ENCODE data around the gene MYBPC1. TPM values are rescaled to one million over a fixed set of nuclear protein-coding genes. Genes with fewer than 3 reads are reported as not detected.

Gene MYBPC1, protein sequence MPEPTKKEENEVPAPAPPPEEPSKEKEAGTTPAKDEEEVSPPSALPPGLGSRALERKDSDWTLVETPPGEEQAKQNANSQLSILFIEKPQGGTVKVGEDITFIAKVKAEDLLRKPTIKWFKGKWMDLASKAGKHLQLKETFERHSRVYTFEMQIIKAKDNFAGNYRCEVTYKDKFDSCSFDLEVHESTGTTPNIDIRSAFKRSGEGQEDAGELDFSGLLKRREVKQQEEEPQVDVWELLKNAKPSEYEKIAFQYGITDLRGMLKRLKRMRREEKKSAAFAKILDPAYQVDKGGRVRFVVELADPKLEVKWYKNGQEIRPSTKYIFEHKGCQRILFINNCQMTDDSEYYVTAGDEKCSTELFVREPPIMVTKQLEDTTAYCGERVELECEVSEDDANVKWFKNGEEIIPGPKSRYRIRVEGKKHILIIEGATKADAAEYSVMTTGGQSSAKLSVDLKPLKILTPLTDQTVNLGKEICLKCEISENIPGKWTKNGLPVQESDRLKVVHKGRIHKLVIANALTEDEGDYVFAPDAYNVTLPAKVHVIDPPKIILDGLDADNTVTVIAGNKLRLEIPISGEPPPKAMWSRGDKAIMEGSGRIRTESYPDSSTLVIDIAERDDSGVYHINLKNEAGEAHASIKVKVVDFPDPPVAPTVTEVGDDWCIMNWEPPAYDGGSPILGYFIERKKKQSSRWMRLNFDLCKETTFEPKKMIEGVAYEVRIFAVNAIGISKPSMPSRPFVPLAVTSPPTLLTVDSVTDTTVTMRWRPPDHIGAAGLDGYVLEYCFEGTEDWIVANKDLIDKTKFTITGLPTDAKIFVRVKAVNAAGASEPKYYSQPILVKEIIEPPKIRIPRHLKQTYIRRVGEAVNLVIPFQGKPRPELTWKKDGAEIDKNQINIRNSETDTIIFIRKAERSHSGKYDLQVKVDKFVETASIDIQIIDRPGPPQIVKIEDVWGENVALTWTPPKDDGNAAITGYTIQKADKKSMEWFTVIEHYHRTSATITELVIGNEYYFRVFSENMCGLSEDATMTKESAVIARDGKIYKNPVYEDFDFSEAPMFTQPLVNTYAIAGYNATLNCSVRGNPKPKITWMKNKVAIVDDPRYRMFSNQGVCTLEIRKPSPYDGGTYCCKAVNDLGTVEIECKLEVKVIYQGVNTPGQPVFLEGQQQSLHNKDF
- not detected in 2 replicates for total RNA-seq

DNA sequence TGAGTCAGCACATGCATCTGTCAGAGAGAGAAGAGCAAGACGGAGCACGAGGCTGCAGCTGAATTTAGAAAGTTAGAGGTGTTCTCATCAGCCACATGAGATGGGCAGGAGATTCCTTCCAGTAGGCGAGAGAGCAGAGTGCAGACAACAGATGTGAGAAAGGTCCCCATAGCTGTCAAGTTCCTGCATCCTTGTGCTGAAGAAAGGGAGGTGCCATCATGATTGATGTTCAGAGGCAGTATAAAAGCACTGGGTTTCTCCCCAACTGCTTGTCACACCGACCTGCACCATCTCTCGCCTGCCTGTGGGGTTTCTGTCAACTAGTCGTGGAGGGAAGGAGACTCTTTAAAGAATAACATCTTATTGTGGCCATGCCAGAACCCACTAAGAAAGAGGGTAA, at the start of gene MYBPC1:
MYBPC1 (plus strand) TSS at position 272 of the 400 bp plus-strand sequence; CDS start at position 372, 100 bp downstream.

DNA sequence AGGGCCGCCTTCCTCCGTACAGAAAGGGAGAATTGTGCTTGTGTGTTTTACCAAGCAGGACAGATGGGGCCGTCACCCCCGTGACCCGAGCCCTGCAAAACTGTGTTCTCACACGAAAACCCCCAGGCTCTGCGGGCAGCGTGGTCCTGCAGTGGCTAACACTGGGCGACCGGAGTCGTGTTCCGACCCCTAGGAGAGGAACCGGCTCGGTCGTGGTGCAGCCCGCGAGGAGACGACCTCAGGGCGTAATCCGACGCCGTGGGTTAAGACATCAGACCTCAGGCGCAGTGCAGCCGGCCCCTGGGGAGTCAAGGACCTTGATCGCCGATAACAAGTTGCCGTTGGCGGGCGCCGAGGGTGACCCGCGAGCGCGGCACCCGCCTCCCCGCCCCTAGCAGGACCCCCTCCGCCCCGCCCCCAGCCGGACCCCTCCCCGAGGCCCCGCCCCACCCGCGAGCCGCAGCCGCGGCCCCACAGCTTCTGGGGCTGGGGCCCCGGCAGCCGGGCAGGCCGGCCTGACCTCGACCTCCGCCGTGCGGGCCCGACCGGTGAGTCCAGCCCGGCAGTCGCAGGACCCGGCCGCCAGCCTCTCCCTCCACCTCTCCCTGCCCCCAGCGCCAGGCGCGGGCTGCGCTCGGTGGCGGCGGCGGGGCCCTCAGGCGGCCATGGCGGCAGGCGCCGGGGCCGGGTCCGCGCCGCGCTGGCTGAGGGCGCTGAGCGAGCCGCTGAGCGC, 102.6 kb downstream of the MYBPC1 start, which contains the start of gene CHPT1:
CHPT1 (plus strand) TSS at position 444 of the 733 bp plus-strand sequence; CDS start at position 666, 222 bp downstream.

Other genes starting within 250 kb of the MYBPC1 start
- gene ARL1, start 187.2 kb upstream of the MYBPC1 start, total RNA-seq = 43.8 and 68.0 TPM in 2 replicates
- not detected in 2 replicates for gene SPIC, start 119.6 kb upstream of the MYBPC1 start, total RNA-seq
- gene CHPT1, start 102.7 kb downstream of the MYBPC1 start, total RNA-seq = 22.4 and 27.3 TPM in 2 replicates
- not detected in 2 replicates for gene SYCP3, start 144.5 kb downstream of the MYBPC1 start, total RNA-seq
- gene GNPTAB, start 236.0 kb downstream of the MYBPC1 start, total RNA-seq = 27.6 and 28.0 TPM in 2 replicates